Body of pancreas (tissue), 4 donors: ENCODE data around the gene NPBWR2. TPM values are rescaled to one million over a fixed set of nuclear protein-coding genes. Genes with fewer than 3 reads are reported as not detected.

Experiments used
- ATAC-seq: fragments of 150-250 bp; one replicate; pipeline ENCODE4 v1.9.1; 2016
- DNase-seq, 4 donors: peaks; one replicate each; pipeline ENCODE4 v3.0.0-alpha.2; 2019
- H3K27ac ChIP-seq, 4 donors: fragments of 200-600 bp; sonication (generic); 1 replicate in 3 of 4; 2 replicates in 1 of 4; pipeline versions ENCODE4 v1.5.1 to v1.6.1; 2016 to 2019; ENCODE audit warnings: mild to moderate bottlenecking in 1 of 4, mixed read lengths in 1 of 4, moderate library complexity in 1 of 4
- H3K27me3 ChIP-seq, 2 donors: fragments of 200-600 bp; sonication (generic); one replicate each; pipeline ENCODE4 v1.6.0; 2016; ENCODE audit warnings: mild to moderate bottlenecking in 1 of 2
- H3K36me3 ChIP-seq, 2 donors: fragments of 200-600 bp; sonication (generic); replicated peaks in 1 of 2; 2 replicates each; pipeline ENCODE4 v1.5.1; 2016; ENCODE audit warnings: low read depth in 2 of 2; ENCODE audit not compliant: insufficient read depth in 1 of 2
- H3K4me1 ChIP-seq: fragments of 200-600 bp; sonication (generic); one replicate; pipeline ENCODE4 v1.6.0; 2016
- H3K4me3 ChIP-seq, 2 donors: fragments of 200-600 bp; sonication (generic); 1 replicate in 1 of 2; 2 replicates in 1 of 2; pipeline ENCODE4 v1.5.1; 2016 to 2019
- H3K9me3 ChIP-seq, 3 donors: fragments of 200-600 bp; sonication (generic); 1 replicate in 2 of 3; 2 replicates in 1 of 3; pipeline ENCODE4 v1.5.1; 2016
- CTCF ChIP-seq, 7 experiments: fragments of 450-650 bp in 4 of 7; fragments of 200-600 bp in 3 of 7; sonication (generic) in 3 of 7; IDR thresholded peaks; one replicate each; pipeline ENCODE4 v1.5.1; 2016 to 2019; ENCODE audit warnings: antibody characterized with exemption in 7 of 7
- POLR2A ChIP-seq, 3 donors: fragments of 450-650 bp; IDR thresholded peaks; one replicate each; pipeline ENCODE4 v1.6.1; 2016; ENCODE audit warnings: antibody characterized with exemption in 3 of 3, mild to moderate bottlenecking in 2 of 3
- WGBS, 2 donors: methylation state at CpG; one replicate each; pipeline ENCODE4 v1.1.5; 2017; 5-methylcytosine and 5-hydroxymethylcytosine counted together
- intact Hi-C: fragments of 100-400 bp; cut with DNase I; formaldehyde crosslinking; loops from one replicate; pipeline ENCODE4 v1.15.1; 2023
- total RNA-seq, 2 donors: library from RNA; depleted of rRNA; stranded (reverse); fragments of >200 nt; gene quantifications; one replicate each; pipeline ENCODE4 v1.1.0, GENCODE V29; 2016

The NPBWR2 gene
- total RNA-seq, 2 donors from 2014 or later, result not detected

DNA sequence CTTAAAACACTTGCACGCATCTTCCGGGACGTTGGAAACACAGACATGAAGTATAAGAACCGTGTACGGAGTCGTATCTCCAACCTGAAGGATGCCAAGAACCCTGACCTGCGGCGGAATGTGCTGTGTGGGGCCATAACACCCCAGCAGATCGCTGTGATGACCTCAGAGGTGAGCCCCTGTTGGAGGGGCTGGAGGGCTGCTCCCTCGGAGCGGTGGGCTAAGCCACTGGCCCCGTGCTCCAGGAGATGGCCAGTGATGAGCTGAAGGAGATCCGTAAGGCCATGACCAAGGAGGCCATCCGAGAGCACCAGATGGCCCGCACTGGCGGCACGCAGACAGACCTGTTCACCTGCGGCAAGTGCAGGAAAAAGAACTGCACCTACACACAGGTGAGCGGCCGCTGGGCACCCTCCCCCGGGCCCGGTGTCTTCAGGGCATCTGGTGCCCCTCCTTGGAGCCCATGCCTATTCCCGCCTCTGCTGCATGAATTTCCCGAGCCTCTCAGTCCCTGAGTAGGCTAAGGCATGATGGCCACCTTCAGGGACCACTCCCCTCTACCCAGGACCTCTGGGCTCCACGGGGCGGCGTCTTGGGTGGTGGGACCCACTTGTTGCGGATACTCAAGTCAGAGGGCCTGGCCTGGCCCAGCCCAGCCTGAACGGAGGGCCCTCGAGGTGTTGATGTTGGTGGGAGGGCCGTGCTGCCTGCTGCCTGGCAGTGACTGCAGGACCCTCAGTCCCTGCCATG, 36.9 kb downstream of the NPBWR2 start:
- ATAC-seq (no peak), DNase-seq (no peak)
- TF ChIP-seq POLR2A (IDR thresholded peaks at IDR 0.05) (no peak), CTCF (IDR thresholded peaks at IDR 0.05) (no peak)
- no peaks in the 10 kb centered on the region for H3K4me1 ChIP-seq
- H3K9me3 ChIP-seq, result no peaks in the 10 kb centered on the region
- intact Hi-C loops, result no loop called here
- H3K4me3 ChIP-seq, result no peak overlapping the region
- no peaks in the 10 kb centered on the region for H3K36me3 ChIP-seq
- H3K27me3 ChIP-seq, result no peaks in the 10 kb centered on the region
- no peak overlapping the region for H3K27ac ChIP-seq
- WGBS, 2 donors, result 91 to 95% methylated on average over 11 to 31 of the region's 31 CpGs

DNA sequence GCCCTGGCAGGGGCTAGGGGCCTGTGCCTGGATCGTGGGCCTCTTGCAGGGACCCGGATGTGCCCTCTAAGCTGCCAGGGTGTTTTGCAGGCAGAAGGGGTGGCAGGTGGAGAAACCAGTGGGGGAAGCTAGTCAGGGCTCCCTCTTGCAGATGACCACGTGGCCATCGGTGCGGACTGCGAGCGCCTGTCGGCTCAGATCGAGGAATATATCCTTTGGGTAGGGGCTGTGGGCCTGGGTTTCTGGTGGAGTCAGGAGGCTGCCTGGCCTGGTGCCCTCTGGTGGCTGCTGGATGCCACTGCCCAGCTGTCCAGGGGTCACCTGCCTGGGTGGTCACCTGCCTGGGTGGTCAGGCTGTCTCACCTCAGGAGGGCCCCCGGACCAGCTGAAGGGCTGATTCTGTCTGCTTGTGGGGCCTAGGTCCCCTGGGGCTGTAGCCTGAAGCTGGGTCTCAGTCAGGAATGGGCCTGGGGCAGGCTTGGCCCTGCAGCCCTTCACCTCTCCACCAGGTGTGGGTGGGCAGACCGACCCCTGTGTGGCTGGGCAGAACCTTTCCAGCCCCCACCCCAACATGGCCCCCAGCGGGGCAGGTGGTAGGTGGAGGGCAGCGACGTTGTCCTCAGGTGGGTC, 37.6 kb downstream of the NPBWR2 start:
- Histone ChIP-seq H3K27me3 (no peaks in the 10 kb centered on the region), H3K27ac (no peak overlapping the region), H3K36me3 (no peaks in the 10 kb centered on the region), H3K4me3 (no peak overlapping the region), H3K9me3 (no peaks in the 10 kb centered on the region), H3K4me1 (peaks cover 5% of the 10 kb centered on the region)
- intact Hi-C loops, result no loop called here
- DNase-seq, result peak in 2 of 4 donors; percentile 38 to 58
- peak; percentile 40 to 59 (median 48) for TF ChIP-seq CTCF (IDR thresholded peaks at IDR 0.05)
- TF ChIP-seq POLR2A (IDR thresholded peaks at IDR 0.05), result no peak
- WGBS, 2 donors, result 61% methylated on average over 14 of the region's 14 CpGs; no CpG with 5 or more reads in 1 of the 2 donors
- ATAC-seq, result no peak

- intact Hi-C loops, result no loop called here
- no peak for ATAC-seq
- Histone ChIP-seq H3K27ac (no peak overlapping the region), H3K36me3 (no peaks in the 10 kb centered on the region), H3K27me3 (no peaks in the 10 kb centered on the region), H3K9me3 (no peaks in the 10 kb centered on the region), H3K4me3 (no peak overlapping the region), H3K4me1 (peaks cover 10% of the 10 kb centered on the region)
- 86% methylated on average over 20 of the region's 20 CpGs; no CpG with 5 or more reads in 1 of the 2 donors for WGBS, 2 donors
- no peak for DNase-seq
- TF ChIP-seq POLR2A (IDR thresholded peaks at IDR 0.05) (no peak), CTCF (IDR thresholded peaks at IDR 0.05) (no peak)
Observed at GRCh38 chr20:64069209-64069613, 38.2 kb downstream of the NPBWR2 start.

DNA sequence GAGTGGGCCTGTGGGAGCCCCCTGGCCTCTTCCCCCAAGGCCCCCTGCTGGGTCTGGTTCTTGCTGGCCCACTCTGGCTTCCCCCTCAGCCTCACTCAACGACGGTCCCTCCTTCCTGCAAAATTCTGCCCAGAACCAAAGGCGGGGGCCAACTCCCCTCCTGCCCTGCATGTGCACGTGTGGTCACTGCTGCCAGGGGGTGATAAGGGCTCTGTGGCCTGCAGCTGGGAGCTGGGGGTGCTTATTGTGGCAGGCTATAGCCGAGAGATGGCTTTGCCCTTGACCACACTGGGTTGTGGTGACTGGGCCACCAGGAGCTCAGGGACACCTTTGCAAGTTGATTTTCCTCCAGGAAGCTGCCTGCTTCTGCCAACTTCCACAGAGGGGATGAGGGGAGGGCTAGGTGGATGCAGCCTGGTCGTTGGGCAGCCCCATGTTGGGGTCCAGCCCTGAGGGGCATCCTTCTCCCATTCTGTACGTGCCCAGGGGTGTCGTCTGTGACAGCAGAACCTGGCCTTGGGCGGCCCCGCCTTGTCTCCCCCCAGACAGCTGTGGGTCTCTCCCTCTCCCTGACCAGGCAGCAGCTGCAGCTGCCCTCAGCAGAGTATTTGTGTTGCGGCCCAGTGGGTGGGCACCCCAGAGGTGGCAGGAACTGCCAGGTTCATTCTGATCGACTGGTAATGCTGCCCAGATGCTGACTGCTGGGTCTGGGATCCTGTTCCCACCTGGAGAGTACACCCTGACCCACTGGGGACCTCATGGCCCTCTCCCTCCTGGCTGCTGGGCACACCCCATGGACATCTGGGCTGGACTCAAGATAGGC, 38.8 kb downstream of the NPBWR2 start:
- peaks cover 17% of the 10 kb centered on the region for H3K4me1 ChIP-seq
- H3K27me3 ChIP-seq, result no peaks in the 10 kb centered on the region
- TF ChIP-seq CTCF (IDR thresholded peaks at IDR 0.05) (no peak), POLR2A (IDR thresholded peaks at IDR 0.05) (no peak)
- intact Hi-C loops, result no loop called here
- DNase-seq (no peak), ATAC-seq (no peak)
- H3K4me3 ChIP-seq, result no peak overlapping the region
- H3K27ac ChIP-seq, result no peak overlapping the region
- H3K9me3 ChIP-seq, result no peaks in the 10 kb centered on the region
- H3K36me3 ChIP-seq, result no peaks in the 10 kb centered on the region
- 72 to 90% methylated on average over 2 to 12 of the region's 12 CpGs for WGBS, 2 donors
